Panc1 (cell line): Measurements from ENCODE around the gene PRKAG2.

Source experiments
- POLR2AphosphoS5 ChIP-seq: IDR thresholded peaks from 2 replicates; pipeline ENCODE4 v1.6.1; 2012; ENCODE audit warnings: mild to moderate bottlenecking, low read depth, low read length, moderate library complexity
- REST ChIP-seq, 2 experiments: IDR thresholded peaks; 2 replicates each; pipeline ENCODE4 v1.6.1; 2011 to 2012; ENCODE audit warnings: low read depth in 2 of 2, control low read depth in 1 of 2, low read length in 1 of 2, mild to moderate bottlenecking in 1 of 2, moderate library complexity in 1 of 2; ENCODE audit not compliant: insufficient read depth in 1 of 2
- SIN3A ChIP-seq: IDR thresholded peaks from 2 replicates; pipeline ENCODE4 v1.6.1; 2012; ENCODE audit warnings: low read depth, mild to moderate bottlenecking, low read length, moderate library complexity, borderline replicate concordance; ENCODE audit not compliant: insufficient read depth
- TCF7L2 ChIP-seq: IDR thresholded peaks from 2 replicates; pipeline ENCODE4 v1.6.1; 2011; ENCODE audit warnings: mild to moderate bottlenecking, low read depth, low read length, inconsistent platforms
- TF ChIP-seq, protein P1 (sequence below): fragments of 450-650 bp; IDR thresholded peaks from 2 replicates; pipeline ENCODE4 v1.5.1; 2017; ENCODE audit warnings: mild to moderate bottlenecking

- TF ChIP-seq, protein P1, sequence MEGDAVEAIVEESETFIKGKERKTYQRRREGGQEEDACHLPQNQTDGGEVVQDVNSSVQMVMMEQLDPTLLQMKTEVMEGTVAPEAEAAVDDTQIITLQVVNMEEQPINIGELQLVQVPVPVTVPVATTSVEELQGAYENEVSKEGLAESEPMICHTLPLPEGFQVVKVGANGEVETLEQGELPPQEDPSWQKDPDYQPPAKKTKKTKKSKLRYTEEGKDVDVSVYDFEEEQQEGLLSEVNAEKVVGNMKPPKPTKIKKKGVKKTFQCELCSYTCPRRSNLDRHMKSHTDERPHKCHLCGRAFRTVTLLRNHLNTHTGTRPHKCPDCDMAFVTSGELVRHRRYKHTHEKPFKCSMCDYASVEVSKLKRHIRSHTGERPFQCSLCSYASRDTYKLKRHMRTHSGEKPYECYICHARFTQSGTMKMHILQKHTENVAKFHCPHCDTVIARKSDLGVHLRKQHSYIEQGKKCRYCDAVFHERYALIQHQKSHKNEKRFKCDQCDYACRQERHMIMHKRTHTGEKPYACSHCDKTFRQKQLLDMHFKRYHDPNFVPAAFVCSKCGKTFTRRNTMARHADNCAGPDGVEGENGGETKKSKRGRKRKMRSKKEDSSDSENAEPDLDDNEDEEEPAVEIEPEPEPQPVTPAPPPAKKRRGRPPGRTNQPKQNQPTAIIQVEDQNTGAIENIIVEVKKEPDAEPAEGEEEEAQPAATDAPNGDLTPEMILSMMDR = no peak
- TF ChIP-seq POLR2AphosphoS5 (no peak), REST (IDR thresholded peaks at IDR 0.05; ENCODE audit: insufficient read depth in 1 of 2, low read depth in 2 of 2, low read length in 1 of 2) (no peak), SIN3A (no peak), TCF7L2 (no peak)
Measured at GRCh38 chr7:151512353-151512752, 364.6 kb downstream of the PRKAG2 start.
